CD14-positive monocyte (primary cell): Measurements from ENCODE around the gene MTA2. TPM values are rescaled to one million over a fixed set of nuclear protein-coding genes. Genes with fewer than 3 reads are reported as not detected.
"Not testable (repeated sequence)": the region's sequence is repeated elsewhere in the genome, so short reads cannot be mapped to it uniquely, and the experiment has no call there.

Source experiments
- DNase-seq, 3 donors: peaks; one replicate each; pipeline ENCODE4 v3.0.0-alpha.2; 2011 to 2022
- H2AFZ ChIP-seq: 2 replicates; pipeline ENCODE4 v1.6.0; 2012; ENCODE audit warnings: mild to moderate bottlenecking, low read depth, low read length, inconsistent platforms; ENCODE audit not compliant: insufficient read depth, poor library complexity, severe bottlenecking
- H3K27ac ChIP-seq, 2 donors: 1 replicate in 1 of 2; 2 replicates in 1 of 2; pipeline ENCODE4 v1.5.1; 2012 to 2013; ENCODE audit warnings: low read length in 2 of 2, control low read depth in 1 of 2, inconsistent platforms in 1 of 2, low read depth in 1 of 2, mild to moderate bottlenecking in 1 of 2
- H3K27me3 ChIP-seq, 2 donors: one replicate each; pipeline versions ENCODE4 v1.6.0 to v1.6.1; 2011 to 2013; ENCODE audit warnings: low read length in 2 of 2; ENCODE audit not compliant: control insufficient read depth in 2 of 2, insufficient read depth in 2 of 2
- H3K36me3 ChIP-seq, 2 donors: replicated peaks in 1 of 2; 1 replicate in 1 of 2; 2 replicates in 1 of 2; pipeline versions ENCODE4 v1.5.1 to v1.6.1; 2012 to 2013; ENCODE audit warnings: low read length in 2 of 2, control low read depth in 1 of 2, inconsistent platforms in 1 of 2, mild to moderate bottlenecking in 1 of 2; ENCODE audit not compliant: insufficient read depth in 2 of 2, control insufficient read depth in 1 of 2
- H3K4me1 ChIP-seq, 2 donors: 1 replicate in 1 of 2; 2 replicates in 1 of 2; pipeline versions ENCODE4 v1.5.1 to v1.6.1; 2012 to 2013; ENCODE audit warnings: low read length in 2 of 2, control low read depth in 1 of 2, inconsistent platforms in 1 of 2, mild to moderate bottlenecking in 1 of 2, moderate library complexity in 1 of 2; ENCODE audit not compliant: insufficient read depth in 2 of 2, control insufficient read depth in 1 of 2
- H3K4me2 ChIP-seq: replicated peaks from 2 replicates; pipeline ENCODE3; 2012; ENCODE audit warnings: low read length, moderate library complexity, mild to moderate bottlenecking; ENCODE audit not compliant: poor library complexity, severe bottlenecking; ENCODE audit errors: extremely low read depth
- H3K4me3 ChIP-seq, 3 experiments: fragments of 200-600 bp in 1 of 3; sonication (generic) in 1 of 3; replicated peaks in 1 of 3; 1 replicate in 2 of 3; 2 replicates in 1 of 3; pipeline ENCODE4 v1.5.1; 2011 to 2013; ENCODE audit warnings: low read length in 3 of 3, mild to moderate bottlenecking in 3 of 3, control low read depth in 2 of 3, low read depth in 2 of 3, inconsistent platforms in 1 of 3, moderate library complexity in 1 of 3
- H3K79me2 ChIP-seq: 2 replicates; pipeline ENCODE4 v1.6.0; 2012; ENCODE audit warnings: mild to moderate bottlenecking, control low read depth, inconsistent platforms, low read length, moderate library complexity; ENCODE audit not compliant: insufficient read depth
- H3K9ac ChIP-seq: 2 replicates; pipeline ENCODE4 v1.6.0; 2017; ENCODE audit warnings: low read length, mild to moderate bottlenecking; ENCODE audit not compliant: insufficient read depth, poor library complexity, severe bottlenecking
- H3K9me3 ChIP-seq, 2 donors: replicated peaks in 1 of 2; 1 replicate in 1 of 2; 2 replicates in 1 of 2; pipeline versions ENCODE4 v1.5.1 to v1.6.1; 2012 to 2013; ENCODE audit warnings: low read length in 2 of 2, control low read depth in 1 of 2; ENCODE audit not compliant: control insufficient read depth in 1 of 2, insufficient read depth in 1 of 2
- H4K20me1 ChIP-seq: 2 replicates; pipeline ENCODE4 v1.6.0; 2012; ENCODE audit warnings: mild to moderate bottlenecking, low read length, control low read depth, moderate library complexity; ENCODE audit not compliant: insufficient read depth
- H3K27ac Mint-ChIP-seq, 7 donors: one replicate each; pipeline ENCODE4 v1.8.0; 2020; ENCODE audit warnings: mild to moderate bottlenecking in 7 of 7, mixed read lengths in 7 of 7, moderate library complexity in 6 of 7, inconsistent platforms in 2 of 7
- H3K27me3 Mint-ChIP-seq, 3 donors: one replicate each; pipeline ENCODE4 v1.8.0; 2021 to 2022; ENCODE audit warnings: low read depth in 3 of 3, mild to moderate bottlenecking in 3 of 3, mixed read lengths in 3 of 3, moderate library complexity in 3 of 3, inconsistent platforms in 1 of 3
- H3K36me3 Mint-ChIP-seq, 2 donors: one replicate each; pipeline ENCODE4 v1.8.0; 2020; ENCODE audit warnings: mixed read lengths in 2 of 2, inconsistent platforms in 1 of 2, mild to moderate bottlenecking in 1 of 2
- H3K4me1 Mint-ChIP-seq: one replicate; pipeline ENCODE4 v1.8.0; 2020; ENCODE audit warnings: mild to moderate bottlenecking, mixed read lengths
- H3K4me3 Mint-ChIP-seq, 2 donors: one replicate each; pipeline ENCODE4 v1.8.0; 2020; ENCODE audit warnings: mild to moderate bottlenecking in 2 of 2, mixed read lengths in 2 of 2, moderate library complexity in 1 of 2
- H3K9me3 Mint-ChIP-seq, 7 donors: one replicate each; pipeline ENCODE4 v1.8.0; 2020 to 2022; ENCODE audit warnings: mixed read lengths in 7 of 7, mild to moderate bottlenecking in 6 of 7, moderate library complexity in 6 of 7, inconsistent platforms in 2 of 7
- WGBS: methylation state at CpG from one replicate; pipeline ENCODE4 v1.1.5; 2013; ENCODE audit warnings: missing lambda C conversion rate; ENCODE audit not compliant: insufficient coverage; 5-methylcytosine and 5-hydroxymethylcytosine counted together
- intact Hi-C, 2 donors: fragments of 100-400 bp; cut with micrococcal nuclease; formaldehyde crosslinking; loops; one replicate each; pipeline versions ENCODE4 v1.15.0 to v1.15.1; 2023
- polyA plus RNA-seq, 3 donors: library from polyadenylated mRNA; depleted of rRNA in 1 of 3; unstranded in 2 of 3; stranded (reverse) in 1 of 3; fragments of 300-500 nt in 2 of 3; fragments of >200 nt in 1 of 3; fragmentation: Illumina TruSeq in 2 of 3; gene quantifications; 1 replicate in 2 of 3; 2 replicates in 1 of 3; pipeline ENCODE4 v1.2.3, GENCODE V29; 2012 to 2021
- TF ChIP-seq, protein P1 (sequence below): fragments of 200-600 bp; IDR thresholded peaks from one replicate; pipeline ENCODE4 v1.8.0; 2022; ENCODE audit warnings: antibody characterized with exemption, mild to moderate bottlenecking

MTA2 gene
- polyA plus RNA-seq, 3 donors: 14.0 to 38.6 (median 17.6) TPM

DNA sequence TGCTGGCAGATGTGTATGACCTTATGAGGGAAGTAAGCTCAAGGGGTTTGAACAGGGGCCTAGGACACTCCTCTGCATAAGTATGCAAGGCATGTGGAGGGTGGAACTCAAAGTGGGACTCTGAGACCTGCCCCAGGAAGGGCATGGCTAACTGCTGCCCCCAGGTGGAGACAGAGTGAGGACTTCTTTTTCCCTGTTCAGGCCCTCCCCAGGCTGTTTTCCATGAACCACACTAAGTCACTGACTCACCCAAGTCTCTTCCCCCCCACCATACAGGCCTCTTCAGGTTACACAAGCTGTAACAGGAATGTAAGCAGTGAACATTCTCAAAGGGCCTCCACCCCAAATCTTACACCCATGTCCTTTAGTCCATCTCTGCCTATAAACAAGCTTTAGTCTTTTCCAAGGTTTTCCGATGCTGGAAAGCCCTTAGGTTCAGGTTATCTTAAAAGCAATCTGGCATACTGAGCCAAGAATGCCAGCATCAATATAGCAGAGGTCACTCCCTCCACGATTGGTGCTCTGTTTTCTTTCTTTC lies 41.0 kb downstream of the MTA2 start:
- TF ChIP-seq, protein P1, sequence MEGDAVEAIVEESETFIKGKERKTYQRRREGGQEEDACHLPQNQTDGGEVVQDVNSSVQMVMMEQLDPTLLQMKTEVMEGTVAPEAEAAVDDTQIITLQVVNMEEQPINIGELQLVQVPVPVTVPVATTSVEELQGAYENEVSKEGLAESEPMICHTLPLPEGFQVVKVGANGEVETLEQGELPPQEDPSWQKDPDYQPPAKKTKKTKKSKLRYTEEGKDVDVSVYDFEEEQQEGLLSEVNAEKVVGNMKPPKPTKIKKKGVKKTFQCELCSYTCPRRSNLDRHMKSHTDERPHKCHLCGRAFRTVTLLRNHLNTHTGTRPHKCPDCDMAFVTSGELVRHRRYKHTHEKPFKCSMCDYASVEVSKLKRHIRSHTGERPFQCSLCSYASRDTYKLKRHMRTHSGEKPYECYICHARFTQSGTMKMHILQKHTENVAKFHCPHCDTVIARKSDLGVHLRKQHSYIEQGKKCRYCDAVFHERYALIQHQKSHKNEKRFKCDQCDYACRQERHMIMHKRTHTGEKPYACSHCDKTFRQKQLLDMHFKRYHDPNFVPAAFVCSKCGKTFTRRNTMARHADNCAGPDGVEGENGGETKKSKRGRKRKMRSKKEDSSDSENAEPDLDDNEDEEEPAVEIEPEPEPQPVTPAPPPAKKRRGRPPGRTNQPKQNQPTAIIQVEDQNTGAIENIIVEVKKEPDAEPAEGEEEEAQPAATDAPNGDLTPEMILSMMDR: peak; percentile 78
- H2AFZ ChIP-seq: no peak overlapping the region
- H3K36me3 Mint-ChIP-seq: peaks cover 43 to 72% of the 10 kb centered on the region in 2 donors
- H3K4me1 ChIP-seq: peaks cover 36 to 44% of the 10 kb centered on the region in 2 donors
- H3K4me3 ChIP-seq: no peak overlapping the region
- peaks cover 39% of the 10 kb centered on the region for H4K20me1 ChIP-seq
- peaks cover 52 to 56% of the 10 kb centered on the region in 2 donors for H3K36me3 ChIP-seq
- no peaks in the 10 kb centered on the region for H3K27me3 ChIP-seq
- no peak overlapping the region for H3K9ac ChIP-seq
- intact Hi-C loops: loop anchor here in 1 of 2 donors (5.0 kb wide), 1 partner anchor 138 kb away; no protein-coding TSS in a partner anchor
- 100% methylated on average over 2 of the region's 2 CpGs for WGBS
- peaks cover 37% of the 10 kb centered on the region for H3K4me1 Mint-ChIP-seq
- H3K27ac ChIP-seq: peak overlapping the region; percentile 10 to 56
- no peak overlapping the region for H3K4me3 Mint-ChIP-seq
- H3K9me3 Mint-ChIP-seq: no peaks in the 10 kb centered on the region
- H3K9me3 ChIP-seq: no peaks in the 10 kb centered on the region
- H3K27me3 Mint-ChIP-seq: peaks cover 0 to 2% (median 2%) of the 10 kb centered on the region in 3 donors
- DNase-seq: peak; percentile 88 to 94 (median 90)
- H3K27ac Mint-ChIP-seq: peak overlapping the region; percentile 70 to 87 (median 81)
- H3K4me2 ChIP-seq: no peak overlapping the region
- H3K79me2 ChIP-seq: peaks cover 74% of the 10 kb centered on the region

DNA sequence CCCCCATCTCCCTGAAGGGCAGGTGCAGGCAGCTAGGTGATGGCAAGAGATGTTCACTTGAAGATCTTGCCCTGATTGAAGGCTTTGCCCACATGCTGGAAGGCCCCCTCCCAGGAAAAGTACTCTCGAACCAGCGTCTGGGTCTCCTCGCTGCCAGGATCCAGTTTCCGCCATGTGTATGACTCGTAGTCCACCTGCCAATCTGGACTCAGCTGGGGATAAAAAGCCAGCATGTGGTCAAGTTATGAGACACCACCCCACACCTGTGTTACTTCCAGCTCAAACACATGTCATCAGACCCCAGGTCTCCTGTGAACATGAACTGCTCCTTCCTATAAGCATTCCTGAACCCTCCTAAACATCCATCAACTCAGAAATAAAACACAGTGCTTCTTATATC lies 42.0 kb downstream of the MTA2 start:
- H3K4me3 Mint-ChIP-seq, H3K4me3 ChIP-seq, H3K9me3 Mint-ChIP-seq, H2AFZ ChIP-seq, H3K9me3 ChIP-seq, DNase-seq, H3K4me2 ChIP-seq, H3K27me3 ChIP-seq, H3K9ac ChIP-seq, H3K27me3 Mint-ChIP-seq: not testable (repeated sequence)
- peaks cover 43 to 46% of the 10 kb centered on the region in 2 donors for H3K36me3 ChIP-seq
- intact Hi-C loops: loop anchor here (2.0 to 5.0 kb wide), 2 partner anchors 19 to 137 kb away; no protein-coding TSS in a partner anchor
- peaks cover 46 to 54% of the 10 kb centered on the region in 2 donors for H3K4me1 ChIP-seq
- peak overlapping the region in 1 of 2 donors; percentile 26 for H3K27ac ChIP-seq
- H3K79me2 ChIP-seq: peaks cover 69% of the 10 kb centered on the region
- peak overlapping the region; percentile 30 to 87 (median 78) for H3K27ac Mint-ChIP-seq
- peaks cover 34 to 62% of the 10 kb centered on the region in 2 donors for H3K36me3 Mint-ChIP-seq
- H3K4me1 Mint-ChIP-seq: peaks cover 47% of the 10 kb centered on the region
- 84% methylated on average over 4 of the region's 5 CpGs for WGBS
- H4K20me1 ChIP-seq: peaks cover 30% of the 10 kb centered on the region
